DMS53 (cell line): ENCODE data around the gene FAM181A.

Experiments
- DNase-seq: peaks from one replicate; lab custom pipeline; 2025; lab: John Stamatoyannopoulos, UW

The FAM181A gene

GRCh38 chr14:93950948-93951634 lies 23.9 kb downstream of the FAM181A start:
- DNase-seq: no peak

GRCh38 chr14:93951635-93952540 lies 24.7 kb downstream of the FAM181A start:
- no peak for DNase-seq

- DNase-seq: no peak
Measured at GRCh38 chr14:93952829-93953228, 25.7 kb downstream of the FAM181A start.

GRCh38 chr14:93953263-93953662 lies 26.1 kb downstream of the FAM181A start:
- DNase-seq: no peak

- DNase-seq: no peak
Measured at GRCh38 chr14:93953739-93954515, 26.8 kb downstream of the FAM181A start.

- DNase-seq: no peak
Measured at GRCh38 chr14:93954516-93954830, 27.3 kb downstream of the FAM181A start.

- DNase-seq: no peak
Measured at GRCh38 chr14:93954900-93955849, 28.0 kb downstream of the FAM181A start.

- DNase-seq: peak; percentile 14
Measured at GRCh38 chr14:93955850-93956481, 28.8 kb downstream of the FAM181A start.

- peak; percentile 17 for DNase-seq
Measured at GRCh38 chr14:93956514-93957332, 29.6 kb downstream of the FAM181A start.

- no peak for DNase-seq
Measured at GRCh38 chr14:93957333-93957710, 30.2 kb downstream of the FAM181A start.

- no peak for DNase-seq
Measured at GRCh38 chr14:93957751-93958566, 30.8 kb downstream of the FAM181A start.

- peak; percentile 9 for DNase-seq
Measured at GRCh38 chr14:93958567-93959238, 31.6 kb downstream of the FAM181A start.

GRCh38 chr14:93959239-93960107 lies 32.3 kb downstream of the FAM181A start:
- peak; percentile 97 for DNase-seq

- peak; percentile 45 for DNase-seq
Measured at GRCh38 chr14:93960108-93960475, 32.9 kb downstream of the FAM181A start.

- no peak for DNase-seq
Measured at GRCh38 chr14:93960774-93961438, 33.8 kb downstream of the FAM181A start.

- no peak for DNase-seq
Measured at GRCh38 chr14:93961620-93962019, 34.5 kb downstream of the FAM181A start.
